HL-60 (cell line): ENCODE data around the gene THBS4.

Source experiments
- DNase-seq, 2 experiments: peaks; one replicate each; pipeline ENCODE4 v3.0.0-alpha.2; 2010 to 2020; ENCODE audit warnings: low read depth in 1 of 2, low spot score in 1 of 2
- H3K27ac ChIP-seq: fragments of 250-450 bp; sonication (Bioruptor Pico); replicated peaks from 2 replicates; pipeline ENCODE4 v1.5.1; 2020; ENCODE audit warnings: mild to moderate bottlenecking, moderate library complexity
- H3K27me3 ChIP-seq: fragments of 250-450 bp; sonication (Bioruptor Pico); 2 replicates; pipeline ENCODE4 v1.5.1; 2021; ENCODE audit warnings: mild to moderate bottlenecking, moderate library complexity; ENCODE audit not compliant: insufficient read depth, poor library complexity, severe bottlenecking
- H3K4me3 ChIP-seq: replicated peaks from 2 replicates; pipeline ENCODE4 v1.5.1; 2011; ENCODE audit warnings: mild to moderate bottlenecking, control low read depth, low read length; ENCODE audit not compliant: insufficient read depth
- CTCF ChIP-seq: IDR thresholded peaks from one replicate; pipeline ENCODE4 v1.5.1; 2011; ENCODE audit warnings: low read length, control low read depth, inconsistent platforms; ENCODE audit not compliant: insufficient read depth
- GABPA ChIP-seq: IDR thresholded peaks from 2 replicates; pipeline ENCODE4 v1.6.1; 2012; ENCODE audit warnings: low read depth
- POLR2AphosphoS5 ChIP-seq: IDR thresholded peaks from 2 replicates; pipeline ENCODE4 v1.6.1; 2012; ENCODE audit warnings: low read depth
- REST ChIP-seq: IDR thresholded peaks from 2 replicates; pipeline ENCODE4 v1.6.1; 2012; ENCODE audit warnings: low read depth; ENCODE audit not compliant: insufficient replicate concordance
- SPI1 ChIP-seq: IDR thresholded peaks from 2 replicates; pipeline ENCODE4 v1.6.1; 2012; ENCODE audit warnings: low read depth, mild to moderate bottlenecking, borderline replicate concordance

Gene THBS4

GRCh38 chr5:80093796-80094195, 58.6 kb downstream of the THBS4 start:
- H3K27me3 ChIP-seq, result no peaks in the 10 kb centered on the region
- no peak overlapping the region for H3K27ac ChIP-seq
- TF ChIP-seq POLR2AphosphoS5 (no peak), CTCF (no peak), SPI1 (no peak), GABPA (no peak), REST (no peak)
- no peak for DNase-seq
- no peak overlapping the region for H3K4me3 ChIP-seq

- TF ChIP-seq CTCF (no peak), POLR2AphosphoS5 (no peak), REST (no peak), GABPA (no peak), SPI1 (no peak)
- DNase-seq, result no peak
- no peak overlapping the region for H3K4me3 ChIP-seq
- no peak overlapping the region for H3K27ac ChIP-seq
- no peaks in the 10 kb centered on the region for H3K27me3 ChIP-seq
These were observed 59.1 kb downstream of the THBS4 start for GRCh38 chr5:80094236-80094738.

- H3K27ac ChIP-seq, result no peak overlapping the region
- H3K27me3 ChIP-seq, result no peaks in the 10 kb centered on the region
- H3K4me3 ChIP-seq, result no peak overlapping the region
- TF ChIP-seq CTCF (no peak), REST (no peak), GABPA (no peak), SPI1 (no peak), POLR2AphosphoS5 (no peak)
- DNase-seq, result no peak
These were observed 62.3 kb downstream of the THBS4 start for GRCh38 chr5:80097451-80097850.
